Gastroesophageal sphincter (tissue), 3 donors: Measurements from ENCODE around the gene TPP2.

Experiments used
- CTCF ChIP-seq, 4 experiments: fragments of 200-600 bp in 2 of 4; fragments of 450-650 bp in 2 of 4; sonication (generic) in 1 of 4; IDR thresholded peaks; one replicate each; pipeline ENCODE4 v1.5.1; 2017 to 2019; ENCODE audit warnings: antibody characterized with exemption in 4 of 4, mild to moderate bottlenecking in 2 of 4, moderate library complexity in 2 of 4
- POLR2A ChIP-seq, 2 donors: fragments of 450-650 bp; IDR thresholded peaks; one replicate each; pipeline ENCODE4 v1.6.1; 2017; ENCODE audit warnings: antibody characterized with exemption in 2 of 2, mild to moderate bottlenecking in 2 of 2, moderate library complexity in 1 of 2
- POLR2AphosphoS5 ChIP-seq: sonication (generic); formaldehyde crosslinking; IDR thresholded peaks from one replicate; pipeline ENCODE4 v1.6.1; 2017; ENCODE audit warnings: antibody characterized with exemption

- TF ChIP-seq CTCF (IDR thresholded peaks at IDR 0.05) (no peak), POLR2A (IDR thresholded peaks at IDR 0.05) (no peak), POLR2AphosphoS5 (no peak)
These were observed 13.6 kb downstream of the TPP2 start for GRCh38 chr13:102610296-102610895.
